Activated naive CD4-positive, alpha-beta T cell treated with anti-CD3 and anti-CD28 coated beads, Interleukin-2, amount 50 U/mL, for 16 hours (primary cell): ENCODE measurements around the gene ANKS6.
A peak's percentile ranks its signal among the peaks of the same experiment; 100 is the strongest.

ENCODE experiments used
- DNase-seq: peaks from one replicate; pipeline ENCODE4 v3.0.0-alpha.2; 2020

Gene ANKS6

GRCh38 chr9:98796364-98797101 lies at the start of gene ANKS6:
TSS of gene ANKS6 (minus strand) at chr9:98796555. CDS start at chr9:98796491, 64 bp downstream.
- DNase-seq: peak; percentile 85

GRCh38 chr9:98846081-98846480 lies 49.7 kb upstream of the ANKS6 start:
- DNase-seq: no peak

DNA sequence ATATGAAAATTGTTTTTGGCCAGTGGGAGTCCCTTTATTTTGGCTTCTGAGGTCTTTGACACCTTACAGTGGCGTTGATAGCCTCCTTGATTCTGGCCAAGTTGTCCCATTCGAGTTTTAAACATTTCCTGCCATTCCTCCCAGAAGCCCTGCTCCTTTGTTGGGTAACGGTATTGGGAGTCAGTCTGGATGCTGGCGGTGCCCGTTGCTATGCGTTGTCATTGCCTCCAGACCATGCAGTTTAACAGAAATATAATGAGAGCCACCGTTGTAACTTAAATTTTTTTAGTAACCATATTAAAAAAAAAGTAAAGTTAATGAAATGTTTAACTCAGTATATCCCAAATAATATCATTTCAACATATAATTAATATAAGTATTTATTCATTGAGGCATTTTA lies 46.2 kb upstream of the ANKS6 start:
- no peak for DNase-seq

DNA sequence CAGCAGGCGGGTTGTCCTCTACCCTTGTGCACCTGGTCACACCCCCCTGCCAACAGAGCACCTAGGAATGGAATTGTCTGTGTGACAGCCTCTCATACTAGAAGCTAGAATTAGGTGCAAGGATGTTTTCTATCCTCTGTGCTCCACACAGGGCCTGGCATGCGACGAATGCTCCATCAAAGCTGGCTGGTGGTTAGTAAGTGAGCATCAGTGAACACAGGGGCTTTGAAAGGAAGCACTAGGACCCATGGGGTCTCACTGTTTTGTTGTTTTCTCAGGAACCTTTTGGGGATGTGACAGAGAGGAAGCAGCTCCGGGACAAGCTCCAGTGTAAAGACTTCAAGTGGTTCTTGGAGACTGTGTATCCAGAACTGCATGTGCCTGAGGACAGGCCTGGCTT lies 43.4 kb upstream of the ANKS6 start:
- no peak for DNase-seq

GRCh38 chr9:98838868-98839565 lies 42.7 kb upstream of the ANKS6 start:
- no peak for DNase-seq

DNA sequence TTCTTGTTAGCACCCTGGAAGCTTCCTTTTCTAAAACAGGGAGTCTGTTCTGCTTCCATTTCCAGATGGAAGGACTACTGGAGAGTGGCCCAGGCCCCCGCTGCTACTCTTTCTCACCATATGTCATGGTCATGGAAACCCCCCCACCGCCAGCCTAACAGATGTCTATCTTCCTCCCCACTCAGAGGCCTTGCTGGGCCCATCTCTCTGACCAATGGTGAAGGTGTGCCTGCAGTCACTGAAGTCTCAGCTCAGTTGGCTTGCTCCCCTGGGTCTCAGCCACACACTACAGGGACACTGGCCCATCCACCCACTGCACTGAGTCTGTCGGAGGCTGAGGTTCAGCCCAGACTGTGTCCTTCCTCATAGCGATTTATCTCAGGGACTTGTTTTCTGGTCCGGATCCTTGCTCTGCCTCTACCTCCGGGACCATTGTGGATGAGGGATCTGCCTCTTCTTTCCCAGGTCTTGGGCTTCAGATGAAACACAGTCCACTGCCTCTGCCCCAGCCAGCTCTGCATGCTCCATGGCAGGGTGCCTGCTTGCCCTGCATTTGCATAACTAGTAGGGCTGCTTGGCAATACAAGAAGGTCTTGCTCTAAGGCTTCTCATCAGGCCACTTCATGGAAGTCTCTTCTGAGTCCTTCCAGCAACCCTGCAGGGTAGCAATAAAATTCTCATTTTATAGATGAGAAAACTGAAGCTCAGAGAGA lies 42.0 kb upstream of the ANKS6 start:
- DNase-seq: no peak

DNA sequence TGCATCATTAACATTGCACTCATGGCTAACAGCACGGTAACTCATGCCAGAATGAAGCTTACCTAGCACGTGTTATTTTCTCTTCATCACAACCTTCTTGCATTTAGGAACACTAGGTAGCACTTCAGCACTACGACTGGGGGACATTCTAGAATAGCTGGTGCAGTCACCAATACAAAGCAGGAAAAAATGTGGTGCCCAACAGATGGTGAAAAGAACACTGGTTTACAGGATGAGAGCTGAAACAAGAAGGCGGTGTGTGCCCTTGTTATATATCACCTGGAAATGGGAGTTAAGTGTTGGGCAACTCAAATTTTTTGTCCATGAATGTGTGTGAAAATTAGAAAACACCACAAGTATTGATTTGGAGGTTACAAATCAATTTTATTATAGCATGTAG lies 41.2 kb upstream of the ANKS6 start:
- DNase-seq: no peak

- no peak for DNase-seq
These were observed 39.9 kb upstream of the ANKS6 start for GRCh38 chr9:98836206-98836605.

DNA sequence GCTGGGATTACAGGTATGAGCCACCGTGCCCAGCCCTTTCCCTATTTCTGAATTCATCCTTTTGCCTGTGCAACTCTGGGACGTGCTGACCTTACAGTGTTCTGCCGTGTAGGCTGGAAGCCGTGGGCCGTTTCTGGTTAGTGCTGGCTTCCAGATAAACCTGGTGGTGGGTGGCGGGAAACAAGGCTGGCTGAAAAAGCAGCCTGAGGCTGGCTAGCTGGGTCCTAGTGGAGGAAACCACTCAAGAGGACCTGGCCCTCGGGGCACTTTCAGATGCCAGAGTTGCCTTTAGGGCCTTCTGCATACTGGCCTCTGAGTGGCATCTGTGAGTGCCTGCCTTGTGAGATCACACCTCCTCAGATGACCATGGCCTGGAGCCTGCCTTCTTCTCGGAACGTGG lies 38.0 kb upstream of the ANKS6 start:
- no peak for DNase-seq

DNA sequence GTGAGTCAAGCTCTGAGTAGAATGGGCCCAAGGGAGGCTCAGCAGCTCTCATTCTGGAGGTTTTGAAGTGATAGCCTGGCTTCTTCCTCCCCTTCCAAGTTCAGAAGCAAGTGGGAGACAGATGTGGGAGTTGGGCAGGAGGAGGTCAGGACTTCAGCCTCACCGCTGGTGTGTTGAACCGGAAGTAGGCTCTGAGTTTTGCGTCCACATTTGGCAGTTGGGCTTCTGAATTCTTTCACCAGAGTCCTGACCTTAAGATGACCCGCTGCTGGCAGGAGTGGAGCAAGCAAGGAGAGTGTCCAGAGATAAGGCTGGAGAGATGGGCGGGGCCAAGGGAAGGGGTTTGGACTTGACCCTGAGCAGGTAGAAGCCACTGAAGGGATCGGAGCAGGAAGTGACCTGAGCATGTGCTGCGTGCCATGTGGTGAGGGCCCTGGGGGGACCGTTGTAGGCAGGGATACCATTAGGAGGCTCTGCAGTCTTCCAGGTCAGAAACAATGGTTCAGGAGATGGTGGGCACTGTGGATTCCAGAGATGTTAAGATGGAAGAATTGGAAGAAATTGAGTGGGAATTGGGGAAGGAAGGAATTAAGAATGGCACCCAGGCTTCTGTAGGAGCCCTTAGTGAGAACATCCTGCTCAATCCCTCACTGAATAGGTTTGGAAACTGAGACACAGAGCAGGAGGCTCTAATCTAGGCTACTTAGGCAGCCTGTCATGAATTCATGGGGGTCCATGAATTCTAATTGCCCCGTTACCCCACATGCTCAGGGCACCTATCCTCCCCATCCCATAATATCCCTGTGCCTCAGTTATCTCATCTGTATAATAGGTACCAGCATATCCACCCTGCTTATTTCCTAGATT lies 37.0 kb upstream of the ANKS6 start:
- DNase-seq: no peak

DNA sequence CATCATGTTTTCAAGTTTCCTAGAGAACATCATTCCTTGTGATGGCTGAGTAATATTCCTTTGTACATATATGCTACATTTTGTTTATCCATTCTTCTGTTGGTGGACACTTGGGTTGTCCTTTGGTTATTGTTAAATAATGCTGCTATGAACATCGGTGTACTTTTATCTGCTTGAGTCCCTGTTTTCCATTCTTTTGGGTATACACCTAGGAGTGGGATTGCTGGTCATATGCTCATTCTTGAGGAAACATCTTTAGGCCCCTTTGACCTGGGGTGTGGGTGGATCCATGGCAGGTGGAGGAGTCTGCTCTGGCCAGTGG lies 36.4 kb upstream of the ANKS6 start:
- no peak for DNase-seq

- DNase-seq: no peak
These were observed 35.3 kb upstream of the ANKS6 start for GRCh38 chr9:98831696-98832095.

DNA sequence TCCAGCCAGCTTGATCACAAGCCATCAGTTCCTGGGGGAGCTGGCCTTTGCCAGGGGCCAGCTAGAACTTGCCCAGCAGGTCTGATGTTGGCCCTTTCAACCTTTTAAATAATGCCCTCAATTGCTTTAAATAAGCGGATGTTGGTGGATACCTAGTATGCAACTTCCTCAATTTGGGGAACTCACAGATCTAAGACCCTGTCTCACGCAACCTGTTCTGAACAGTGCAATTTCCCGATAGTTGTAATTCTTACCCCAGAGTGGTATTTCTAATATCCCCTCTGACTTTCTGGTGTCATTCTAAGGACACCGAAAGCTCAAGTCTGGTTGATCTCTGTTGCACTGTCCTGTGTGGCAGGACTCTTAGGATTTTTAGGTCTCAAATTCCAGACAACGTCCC lies 34.2 kb upstream of the ANKS6 start:
- DNase-seq: no peak

- no peak for DNase-seq
These were observed 33.4 kb upstream of the ANKS6 start for GRCh38 chr9:98829766-98830165.

GRCh38 chr9:98826716-98827115 lies 30.4 kb upstream of the ANKS6 start:
- DNase-seq: no peak

DNA sequence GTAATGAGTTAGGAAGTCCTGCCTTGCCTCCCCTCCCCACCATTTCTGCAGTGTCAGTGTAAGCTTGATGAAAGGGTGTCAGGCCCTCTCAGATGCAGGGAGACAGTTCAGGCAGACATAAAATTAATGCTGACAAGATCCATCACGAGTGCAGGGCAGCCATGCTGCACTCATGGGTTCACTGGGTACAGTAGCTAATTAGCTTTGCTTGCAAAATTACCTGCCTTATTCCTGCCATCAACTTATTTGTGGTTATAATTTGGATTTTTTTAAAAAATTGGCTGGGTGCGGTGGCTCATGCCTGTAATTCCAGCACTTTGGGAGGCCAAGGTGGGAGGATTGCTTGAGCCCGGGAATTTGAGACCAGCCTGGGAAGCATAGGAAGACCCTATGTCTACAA lies 29.1 kb upstream of the ANKS6 start:
- no peak for DNase-seq

GRCh38 chr9:98823666-98824334 lies 27.4 kb upstream of the ANKS6 start:
- no peak for DNase-seq

GRCh38 chr9:98822661-98823060 lies 26.3 kb upstream of the ANKS6 start:
- DNase-seq: no peak

DNA sequence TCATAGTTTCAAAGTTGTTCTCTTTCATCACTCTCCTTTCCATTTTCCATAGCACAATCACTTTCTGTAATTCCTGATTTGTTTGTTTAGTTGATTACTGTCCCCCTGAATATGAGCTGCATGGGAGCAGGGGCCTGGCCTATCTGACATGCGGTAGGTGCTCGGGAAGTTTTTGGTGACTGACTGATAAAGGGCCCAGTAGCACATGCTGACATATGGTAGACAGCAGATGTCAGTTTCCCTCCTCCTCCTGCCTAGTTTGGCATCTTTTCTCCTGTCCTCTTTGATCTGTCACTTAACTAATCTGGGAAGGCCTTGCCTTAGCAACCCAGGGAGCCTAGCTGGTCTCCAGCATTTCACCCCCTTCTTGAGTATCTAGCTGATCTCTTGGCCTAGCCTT lies 25.5 kb upstream of the ANKS6 start:
- no peak for DNase-seq

- no peak for DNase-seq
These were observed 22.9 kb upstream of the ANKS6 start for GRCh38 chr9:98819231-98819630.

- DNase-seq: no peak
These were observed 22.4 kb upstream of the ANKS6 start for GRCh38 chr9:98818764-98819163.

DNA sequence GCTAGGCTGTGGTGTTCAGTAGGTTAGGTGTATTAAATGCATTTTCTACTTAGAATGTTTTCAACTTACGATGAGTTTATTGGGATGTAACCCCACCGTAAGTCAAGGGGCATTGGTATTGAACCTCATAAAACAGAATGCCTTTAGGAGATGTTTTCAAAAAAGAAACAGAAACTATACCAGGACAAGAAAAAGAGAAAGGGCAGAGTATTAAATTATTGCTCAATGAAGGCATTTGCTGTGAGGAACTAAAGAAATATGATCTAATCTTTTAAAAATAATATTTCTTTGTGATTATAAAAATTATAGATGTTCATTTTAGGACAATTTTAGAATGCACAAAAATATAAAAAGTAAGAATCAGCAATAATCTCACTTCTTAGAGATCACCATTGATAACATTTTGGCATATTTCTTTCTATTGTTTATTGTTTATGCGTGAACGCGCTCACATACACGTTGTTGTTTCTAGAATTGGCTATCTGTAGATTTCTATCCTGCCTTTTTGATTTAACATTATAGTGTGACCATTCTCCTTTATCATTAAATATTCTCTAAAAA lies 19.1 kb upstream of the ANKS6 start:
- no peak for DNase-seq
